Putamen (tissue), 1 donor: ENCODE results near the gene TTC7B.

Experiments
- DNase-seq: peaks from one replicate; pipeline ENCODE4 v3.0.0-alpha.2; 2016; ENCODE audit warnings: low spot score

Gene TTC7B

DNA sequence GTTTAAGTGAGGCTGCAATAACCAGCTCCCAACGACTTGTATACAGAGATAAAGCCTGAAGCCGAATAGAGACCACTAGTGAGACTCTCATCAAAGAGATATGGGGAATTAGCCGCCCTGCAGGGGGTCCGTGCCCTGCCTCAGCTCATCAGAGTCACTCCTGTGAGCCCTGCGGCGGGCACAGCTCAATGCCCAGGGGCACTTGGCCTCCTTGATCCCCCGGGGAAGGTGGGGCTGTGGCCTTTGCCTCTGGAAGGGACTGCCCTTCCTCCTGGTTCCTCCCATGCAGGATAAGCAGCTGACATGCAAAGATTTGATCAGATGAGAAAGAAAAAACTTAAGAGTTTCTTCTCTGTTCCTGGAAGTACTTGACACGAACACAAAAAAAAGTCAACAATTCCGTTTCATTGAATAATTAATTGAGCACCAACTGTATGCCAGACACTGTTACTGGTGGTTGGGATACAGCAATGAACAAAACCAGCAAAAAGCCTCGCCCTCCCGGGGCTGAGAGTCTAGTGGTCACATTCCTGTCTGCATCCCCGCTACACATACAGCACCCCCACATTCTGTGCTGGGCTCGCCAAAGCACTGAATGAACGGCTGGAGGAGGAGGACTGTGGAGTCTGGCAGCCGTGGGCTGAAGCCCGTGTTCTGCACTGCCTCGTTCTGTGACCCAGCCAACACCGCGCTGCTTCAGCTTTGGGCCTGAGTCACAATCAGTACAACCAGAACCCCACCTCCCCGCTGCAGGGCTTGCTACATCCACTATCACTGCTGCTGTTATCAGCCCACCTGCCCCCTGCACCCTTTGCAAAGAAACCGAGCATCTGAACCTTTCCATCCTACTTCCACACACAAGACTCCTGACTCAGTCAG lies 10.3 kb downstream of the TTC7B start:
- DNase-seq = peak; percentile 50

DNA sequence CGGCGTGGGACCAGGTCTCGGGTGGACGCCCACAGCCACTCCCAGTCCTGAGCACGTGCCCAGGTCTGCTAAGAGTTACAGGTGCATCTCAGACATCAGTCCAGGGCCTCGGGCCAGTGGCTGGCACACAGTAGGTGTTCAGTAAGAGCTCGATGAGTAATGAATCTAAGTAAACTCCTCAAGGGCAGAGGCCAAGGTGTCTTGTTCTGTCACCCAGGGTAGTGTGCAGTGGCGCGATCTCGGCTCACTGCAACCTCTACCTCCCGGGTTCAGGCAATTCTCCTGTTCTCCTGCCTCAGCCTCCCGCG lies 11.2 kb downstream of the TTC7B start:
- no peak for DNase-seq

DNA sequence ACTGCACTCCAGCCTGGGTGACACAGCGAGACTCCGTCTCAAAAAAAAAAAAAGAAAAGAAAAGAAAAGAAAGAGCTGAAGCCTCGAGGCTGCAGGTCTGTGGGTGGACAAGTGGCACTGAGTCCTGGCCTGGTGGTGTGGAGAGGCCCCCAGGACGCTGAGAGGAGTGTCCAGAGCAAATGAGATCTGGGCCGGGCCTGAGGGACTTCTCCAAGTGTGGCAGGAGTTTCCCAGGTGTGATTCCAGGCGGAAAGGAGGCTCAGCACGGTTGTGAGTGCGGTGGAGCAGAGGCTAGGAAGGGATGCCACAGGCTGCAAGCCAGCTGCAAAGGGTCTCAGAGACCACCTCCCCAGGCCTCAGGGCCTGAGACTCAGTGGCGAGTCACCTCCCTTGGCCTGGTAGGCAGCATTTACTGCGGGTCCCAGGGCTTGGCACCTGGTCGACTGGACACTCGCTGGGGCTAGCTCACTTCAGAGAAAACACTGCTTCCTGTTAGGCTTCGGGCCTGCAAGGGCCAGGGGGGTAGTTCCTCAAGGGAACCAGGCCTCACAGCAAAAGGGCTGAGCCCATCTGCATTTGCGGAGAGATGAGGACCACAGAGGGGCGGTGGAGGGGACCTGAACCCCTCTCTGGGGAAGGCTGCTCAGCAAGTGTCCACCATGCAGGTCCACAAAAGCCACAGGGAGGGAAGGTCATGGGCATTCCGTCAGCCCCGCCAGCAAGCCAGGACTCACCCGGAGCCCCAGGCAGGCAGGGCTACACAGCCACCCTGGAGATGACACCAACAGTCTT lies 11.7 kb downstream of the TTC7B start:
- no peak for DNase-seq

DNA sequence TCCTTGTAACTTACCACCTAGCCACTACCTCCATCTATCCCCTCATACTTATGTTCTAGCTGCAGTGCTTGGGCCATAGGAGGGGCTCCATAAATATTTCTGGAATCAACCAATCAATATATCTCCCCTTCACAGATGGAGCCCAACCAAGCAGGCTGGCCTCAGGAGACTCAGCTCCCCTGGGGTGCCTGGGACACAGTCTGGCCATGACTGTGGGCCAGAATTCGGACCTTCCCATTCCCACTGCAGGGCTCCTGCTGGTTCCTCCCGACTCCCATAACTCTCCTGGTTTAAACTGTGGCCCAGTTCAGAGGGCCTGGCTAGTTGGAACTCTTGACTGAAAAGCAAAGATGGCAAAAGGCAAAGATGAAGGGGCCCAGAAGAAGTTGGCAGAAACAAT lies 13.0 kb downstream of the TTC7B start:
- DNase-seq = no peak

DNA sequence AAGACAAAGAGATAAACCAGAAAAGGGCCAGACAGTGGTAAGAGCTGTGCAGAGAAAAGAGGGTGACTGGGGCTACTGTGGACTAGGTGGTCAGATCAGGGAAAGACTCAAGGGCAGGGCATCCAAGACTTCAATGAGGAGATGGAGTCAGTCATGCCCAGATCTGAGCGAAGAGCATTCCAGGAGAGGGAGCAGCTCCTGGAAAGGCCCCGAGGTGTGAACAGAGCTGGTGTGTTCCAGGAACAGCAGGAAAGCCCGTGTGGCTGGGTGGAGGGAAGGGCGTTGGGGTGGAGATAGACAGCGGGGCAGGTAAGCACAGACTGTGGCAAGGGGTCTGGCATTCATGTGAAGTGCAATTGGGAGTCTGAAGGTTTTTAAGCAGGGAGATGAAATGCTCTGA lies 16.8 kb downstream of the TTC7B start:
- DNase-seq = no peak

DNA sequence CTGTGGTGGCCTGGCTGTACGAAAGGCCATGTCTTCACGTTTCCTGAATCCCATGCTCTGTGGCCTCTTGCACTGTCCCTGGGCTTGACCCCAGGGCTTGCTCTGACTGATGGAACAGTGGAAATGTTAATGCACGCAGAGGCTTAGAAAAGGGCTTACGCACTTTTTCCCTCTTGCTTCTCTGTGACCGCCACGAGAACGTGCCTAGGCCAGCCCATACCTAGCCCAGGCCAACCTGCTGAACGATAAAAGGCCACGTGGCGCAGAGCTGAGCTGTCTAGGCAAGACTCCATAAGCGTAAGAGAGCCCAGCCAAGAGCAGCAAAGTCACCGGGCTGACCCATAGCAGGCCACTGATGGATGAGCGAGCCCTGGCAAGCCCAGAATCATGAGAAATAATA lies 18.3 kb downstream of the TTC7B start:
- no peak for DNase-seq

DNA sequence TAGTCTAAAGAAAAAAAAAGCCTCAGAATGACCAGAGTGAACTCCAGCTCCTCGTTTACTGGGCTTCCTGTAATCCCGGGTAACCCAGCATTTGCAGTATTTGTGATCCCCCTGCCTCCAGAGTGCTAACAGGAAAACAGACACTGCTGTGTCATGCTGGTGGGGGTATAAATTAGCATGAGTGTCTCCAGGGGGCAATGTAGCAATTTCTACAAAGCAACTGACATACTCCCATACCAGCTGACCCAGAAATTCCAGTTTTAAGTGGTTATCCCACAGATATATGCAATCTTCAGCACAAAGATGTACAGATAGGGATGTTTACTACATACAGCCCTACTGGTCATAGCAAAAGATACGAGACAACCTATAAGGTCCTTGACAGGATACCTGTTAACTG lies 18.8 kb downstream of the TTC7B start:
- no peak for DNase-seq

DNA sequence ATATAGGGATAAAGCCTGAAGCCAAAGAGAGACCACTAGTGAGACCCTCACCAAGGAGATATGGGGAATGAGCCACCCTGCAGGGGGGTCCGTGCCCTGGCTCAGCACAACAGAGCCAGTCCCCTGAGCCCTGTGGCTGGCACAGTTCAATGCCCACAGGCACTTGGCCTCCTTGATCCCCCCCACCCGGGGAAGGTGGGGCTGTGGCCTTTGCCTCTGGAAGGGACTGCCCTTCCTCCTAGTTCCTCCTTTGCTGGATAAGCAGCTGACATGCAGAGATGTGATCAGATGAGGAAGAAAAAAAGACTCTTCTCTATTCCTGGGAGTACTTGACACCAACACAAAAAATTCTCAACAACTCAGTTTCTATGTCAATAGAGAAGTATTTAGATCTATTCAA lies 19.9 kb downstream of the TTC7B start:
- no peak for DNase-seq

DNA sequence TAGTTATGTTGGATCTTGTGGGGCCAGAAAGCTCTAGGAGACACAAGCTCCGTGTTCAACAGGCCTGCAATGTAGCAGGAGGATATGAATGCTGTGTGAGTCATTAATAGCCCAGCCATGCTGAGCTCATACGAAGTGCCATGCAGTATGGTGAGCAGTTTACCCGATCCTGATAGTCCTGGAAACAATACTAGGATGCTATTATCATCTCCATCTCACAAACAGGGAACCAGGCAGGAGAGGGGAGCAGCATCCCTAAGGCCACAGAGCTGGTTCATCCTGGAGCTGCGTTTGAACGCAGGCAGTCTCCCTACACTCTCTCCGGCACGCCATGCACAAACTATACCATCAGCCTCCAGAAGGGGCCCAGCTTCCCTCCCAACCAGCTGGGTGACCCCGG lies 20.5 kb downstream of the TTC7B start:
- no peak for DNase-seq

DNA sequence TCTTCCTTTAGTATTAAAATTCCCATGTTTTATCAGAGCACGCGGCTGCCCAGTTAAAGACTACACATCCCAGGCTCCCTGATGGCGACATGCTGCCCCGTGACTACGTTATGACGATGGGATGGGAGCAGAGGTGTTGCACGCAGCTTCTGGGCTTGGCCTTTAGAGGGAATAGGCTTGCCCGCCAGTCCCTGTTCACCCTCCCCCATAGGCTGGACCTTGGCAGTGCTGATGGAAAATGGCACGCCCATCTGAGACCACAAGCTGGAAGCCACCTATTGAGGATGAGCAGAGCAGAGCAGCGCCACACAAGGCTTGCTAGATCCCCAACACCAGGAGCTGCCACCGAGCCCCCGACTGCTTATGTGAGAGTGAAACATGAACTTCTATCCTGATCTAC lies 24.7 kb downstream of the TTC7B start:
- no peak for DNase-seq

DNA sequence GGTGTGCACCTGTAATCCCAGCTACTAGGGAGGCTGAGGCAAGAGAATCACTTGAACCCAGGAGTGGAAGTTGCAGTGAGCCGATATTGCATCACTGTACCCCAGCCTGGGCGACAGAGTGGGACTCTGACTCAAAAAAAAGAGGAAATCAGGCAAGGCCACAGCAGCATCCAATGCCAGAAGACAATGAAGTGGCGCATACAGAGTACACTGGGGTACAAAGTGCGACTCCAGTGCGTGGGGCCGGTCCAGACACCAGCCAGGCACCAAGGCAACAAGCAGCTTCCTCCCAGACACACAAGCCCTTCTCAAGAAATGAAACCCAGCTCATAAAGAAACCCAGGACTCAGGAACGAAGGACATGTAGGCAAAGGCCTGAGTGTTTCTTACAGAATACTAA lies 28.2 kb downstream of the TTC7B start:
- DNase-seq = no peak

DNA sequence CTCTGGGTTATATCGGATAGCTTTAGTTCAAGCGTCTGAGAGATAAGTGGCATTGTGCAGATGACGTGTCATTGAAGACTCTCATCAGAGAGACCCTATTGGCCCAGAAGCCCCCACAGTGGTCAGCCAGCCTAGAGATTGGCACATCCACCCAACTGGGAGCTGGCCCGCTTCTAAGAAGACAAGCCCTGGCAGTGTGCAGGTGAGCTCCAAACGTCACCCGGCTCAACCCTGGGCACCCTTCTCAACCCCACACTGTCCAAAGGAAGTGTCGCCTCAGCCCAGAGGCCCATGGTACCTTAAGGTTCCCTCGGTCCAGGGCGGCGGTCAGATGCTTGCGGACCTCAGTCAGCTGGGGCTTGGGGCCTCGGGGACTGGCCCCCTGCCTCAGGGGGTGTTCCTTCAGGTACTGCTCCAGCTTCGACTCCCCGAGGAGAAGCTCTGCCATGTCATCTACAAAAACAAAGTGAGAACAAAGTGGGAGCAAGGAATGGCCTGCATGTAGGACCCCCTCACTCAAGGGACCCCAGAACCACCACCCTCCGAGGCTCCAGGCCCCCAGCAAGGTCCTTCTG lies 30.3 kb downstream of the TTC7B start:
- DNase-seq = no peak

DNA sequence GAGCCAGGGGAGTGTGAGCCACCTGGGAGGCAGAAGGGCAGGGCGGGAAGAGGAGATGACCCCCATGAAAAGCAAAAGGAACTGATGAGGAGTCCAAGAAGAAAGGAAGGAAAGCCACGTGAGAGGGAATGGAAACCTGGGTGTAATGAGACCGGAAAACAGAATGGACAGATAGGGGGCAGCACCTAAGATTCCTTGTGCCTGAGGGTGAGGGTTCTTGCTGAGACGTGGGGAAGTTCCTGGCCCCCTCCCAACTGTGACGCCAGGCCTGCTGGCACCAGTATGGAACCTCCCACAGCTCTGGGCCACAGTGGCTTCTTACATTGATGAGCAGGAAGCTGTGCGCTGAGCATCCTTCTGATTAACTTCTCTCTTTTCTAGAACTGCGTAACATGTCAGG lies 30.8 kb downstream of the TTC7B start:
- peak; percentile 73 for DNase-seq

DNA sequence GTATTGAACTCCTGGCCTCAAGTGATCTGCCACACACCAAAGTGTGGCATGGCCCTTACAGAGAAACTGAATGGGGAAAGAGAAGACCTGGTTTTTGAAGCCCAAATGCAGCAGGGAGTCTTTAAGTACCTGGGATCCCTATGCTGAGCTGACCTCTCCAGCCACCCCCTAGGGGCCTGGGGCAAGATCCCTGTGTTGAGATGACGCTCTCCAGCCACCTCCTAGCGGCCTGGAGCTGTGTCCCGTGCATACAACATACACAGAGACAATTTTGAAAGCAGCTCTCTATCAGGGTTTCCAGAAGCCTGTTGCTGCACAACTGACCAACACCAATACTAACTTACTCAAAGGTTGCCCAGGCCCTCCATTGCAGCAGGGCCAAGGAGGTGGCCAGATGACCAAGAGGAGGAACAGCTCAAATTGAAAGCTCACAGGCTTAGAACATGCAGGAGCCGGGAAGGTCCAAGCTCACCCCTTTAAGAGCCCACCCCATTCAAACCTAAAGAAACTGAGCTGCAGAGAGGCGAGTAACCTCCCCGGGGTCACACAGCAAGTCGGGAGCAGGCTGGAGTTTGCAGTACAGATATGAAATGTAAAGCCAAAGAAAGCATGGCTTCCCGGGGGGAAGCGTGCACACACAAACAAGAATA lies 31.5 kb downstream of the TTC7B start:
- DNase-seq = no peak

DNA sequence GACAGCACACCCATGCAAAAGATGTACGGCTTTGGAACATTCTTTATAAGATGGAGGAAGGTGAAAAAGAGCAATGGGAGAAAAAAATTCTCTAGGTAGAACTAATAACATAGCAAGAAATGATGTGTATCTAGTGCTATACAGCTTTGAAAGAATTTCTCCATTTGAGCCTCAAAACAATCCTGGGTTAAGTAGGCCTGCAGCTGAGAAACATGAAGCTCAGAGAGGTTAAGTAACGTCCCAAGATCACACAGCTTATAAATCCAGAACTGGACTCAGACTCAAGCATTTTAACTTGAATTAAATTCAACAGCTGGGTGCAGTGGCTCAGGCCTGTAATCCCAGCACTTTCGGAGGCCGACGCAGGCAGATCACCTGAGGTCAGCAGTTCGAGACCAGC lies 32.9 kb downstream of the TTC7B start:
- no peak for DNase-seq

DNA sequence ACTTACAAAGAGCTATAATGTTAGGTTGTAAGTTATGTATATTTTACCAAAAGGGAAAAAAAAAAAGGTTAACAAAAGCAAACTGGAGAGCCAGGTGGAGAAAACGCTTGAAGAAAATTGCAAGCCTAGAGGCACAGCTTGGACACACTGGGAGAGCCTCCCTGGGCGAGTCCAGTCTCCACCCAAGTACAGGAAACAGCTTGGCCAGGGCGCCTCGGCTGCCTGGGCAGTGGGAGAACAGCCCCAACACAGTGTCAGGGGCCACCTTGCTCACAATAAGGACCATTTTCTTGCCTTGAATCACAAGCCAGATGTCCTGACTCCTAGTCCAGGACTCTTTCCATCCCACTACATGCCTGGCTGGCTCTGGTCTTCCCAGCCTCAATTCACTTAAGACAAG lies 33.3 kb downstream of the TTC7B start:
- DNase-seq = no peak

DNA sequence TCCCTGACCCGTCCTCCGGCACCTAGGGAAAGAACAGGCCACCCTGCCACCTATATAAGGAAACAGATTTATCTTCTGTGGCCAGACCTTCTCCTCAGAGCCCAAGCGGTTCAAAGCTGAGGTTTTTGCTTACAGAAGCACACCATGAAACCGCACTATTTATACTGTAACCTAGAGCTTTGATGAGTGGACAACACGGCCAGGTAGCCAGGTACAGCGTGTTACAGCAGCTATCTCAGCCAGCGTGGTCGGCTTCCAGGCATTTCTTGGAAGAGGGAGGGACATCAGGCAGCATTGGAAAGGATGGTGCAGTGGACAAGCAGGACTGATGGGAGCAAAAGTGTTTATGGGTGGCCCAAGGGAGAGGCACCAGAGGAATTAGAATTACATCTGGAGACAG lies 34.4 kb downstream of the TTC7B start:
- no peak for DNase-seq

DNA sequence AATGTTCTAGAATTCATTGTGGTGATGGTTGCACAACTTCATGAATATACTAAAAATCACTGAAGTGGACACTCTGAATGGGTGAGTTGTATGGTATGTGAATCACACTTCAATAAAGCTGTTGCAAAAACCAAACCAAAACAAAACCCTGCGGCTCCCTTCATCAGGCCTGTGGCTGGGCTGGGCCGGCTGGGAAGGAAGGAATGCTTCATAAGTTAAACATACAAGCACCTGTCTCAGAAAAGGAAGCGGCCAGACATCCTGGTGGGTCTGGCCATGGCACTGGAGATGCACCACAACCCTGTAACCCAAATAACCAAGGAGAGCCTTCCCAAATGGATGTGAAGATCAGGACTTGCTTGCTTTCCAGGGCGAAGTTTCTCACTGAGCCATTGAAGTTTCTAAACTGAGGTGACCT lies 34.9 kb downstream of the TTC7B start:
- no peak for DNase-seq

DNA sequence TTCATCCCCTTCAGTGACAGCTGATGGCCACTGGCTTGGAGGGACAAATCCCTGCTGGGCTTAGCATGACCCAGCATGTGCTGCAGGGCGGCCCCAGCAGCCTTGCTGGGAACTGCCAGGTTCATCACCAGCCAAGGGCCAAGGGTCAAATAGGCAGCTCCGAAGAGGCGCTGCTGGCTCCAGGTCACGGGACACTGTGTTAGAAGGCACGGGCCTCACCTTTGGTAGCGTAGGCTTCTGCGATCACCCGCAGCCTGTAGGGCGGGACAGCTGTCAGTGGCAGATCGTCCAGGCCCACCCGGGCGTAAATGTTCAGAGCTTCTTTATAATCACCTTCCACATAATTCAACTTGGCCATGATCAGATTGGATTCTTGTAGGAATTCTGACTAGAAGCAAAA lies 35.7 kb downstream of the TTC7B start:
- no peak for DNase-seq

DNA sequence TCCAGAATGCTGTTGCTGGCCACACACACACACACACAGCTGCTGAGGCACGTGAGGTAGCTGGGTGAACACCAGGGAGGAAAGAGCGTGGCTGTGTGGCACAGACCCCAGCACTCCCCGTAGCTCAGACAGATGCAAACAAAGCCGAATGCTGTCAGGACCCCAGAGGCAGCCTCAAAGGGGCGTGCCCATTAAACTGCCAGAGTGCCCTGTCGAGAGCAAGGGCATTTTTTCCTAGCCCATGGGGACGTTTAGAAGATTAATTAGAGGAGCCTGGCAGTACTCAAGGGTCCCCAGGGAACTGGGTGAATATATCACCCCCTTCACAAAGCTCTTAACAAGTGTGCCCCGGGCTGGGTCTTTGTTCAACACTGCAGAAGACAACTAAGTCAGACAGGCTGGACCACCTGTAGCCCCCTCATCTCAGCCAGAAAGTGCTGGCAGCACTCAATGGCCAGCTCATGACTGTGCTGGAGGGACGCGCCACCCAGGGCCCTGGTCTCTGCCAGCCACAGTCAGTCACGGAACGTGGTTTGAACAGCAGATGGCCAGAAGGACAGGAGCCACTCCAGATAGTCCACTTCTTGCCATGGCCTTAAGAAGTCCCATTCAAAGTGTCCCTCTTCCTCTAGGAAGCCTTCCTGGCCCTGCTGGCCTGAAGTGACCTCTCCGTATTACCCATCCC lies 37.5 kb downstream of the TTC7B start:
- no peak for DNase-seq

DNA sequence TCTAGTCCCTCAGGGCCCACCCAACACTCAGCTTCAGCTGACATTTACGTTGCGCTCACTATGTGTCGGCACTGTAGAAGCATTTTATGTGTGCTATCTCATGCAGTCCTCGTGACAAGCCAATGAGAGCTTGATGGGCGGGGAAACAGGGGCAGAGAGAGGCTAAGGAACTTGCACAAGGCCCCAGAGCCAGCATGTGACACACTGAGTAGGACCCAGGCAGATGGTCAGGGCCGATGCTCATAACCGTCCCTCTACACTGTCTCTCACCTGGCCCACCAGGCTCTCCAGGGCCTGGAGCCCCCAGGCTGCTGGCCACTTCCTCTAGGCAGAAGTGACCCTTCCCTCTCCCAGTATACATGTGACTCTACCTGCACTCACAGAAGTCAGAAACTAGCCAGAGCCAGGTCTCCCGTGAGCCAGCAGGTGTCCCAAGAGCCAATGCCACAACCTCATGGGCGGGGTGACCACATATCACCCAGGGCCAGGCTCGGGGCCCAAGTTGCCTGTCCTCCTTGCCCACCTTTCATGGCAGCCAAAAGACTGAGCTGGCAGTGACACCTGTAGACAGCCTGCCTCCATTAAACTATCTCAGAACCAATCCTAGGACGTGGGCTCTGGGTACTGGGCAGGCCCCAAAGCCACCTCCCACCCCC lies 38.3 kb downstream of the TTC7B start:
- no peak for DNase-seq

DNA sequence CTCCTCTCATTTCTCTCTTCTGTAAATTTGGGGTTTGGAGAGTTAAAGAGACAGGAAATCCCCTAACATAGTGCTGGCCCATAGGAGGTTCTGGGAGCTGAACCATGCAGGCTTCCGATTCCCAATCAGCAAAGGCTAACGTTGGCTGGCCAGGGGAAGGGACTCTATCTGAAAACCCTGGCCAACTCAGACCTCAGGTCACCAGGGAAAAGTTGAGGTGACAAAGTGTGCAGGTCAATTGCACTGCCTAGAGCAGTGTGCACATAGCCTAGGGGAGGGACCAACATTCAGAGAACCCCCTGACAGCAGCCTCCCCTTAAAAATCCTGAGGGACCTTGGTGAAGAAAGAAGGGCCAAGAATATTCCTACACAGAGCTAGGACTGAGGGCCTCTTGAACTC lies 38.9 kb downstream of the TTC7B start:
- no peak for DNase-seq
